Sigmoid colon (tissue), 7 donors: ENCODE results near the gene ZBTB14. TPM values are rescaled to one million over a fixed set of nuclear protein-coding genes. Genes with fewer than 3 reads are reported as not detected.

Experiments used
- DNase-seq: peaks from one replicate; pipeline ENCODE4 v3.0.0-alpha.2; 2019
- H3K27ac ChIP-seq, 4 donors: fragments of 200-600 bp; sonication (generic); one replicate each; pipeline ENCODE4 v1.5.1; 2016 to 2019; ENCODE audit warnings: mild to moderate bottlenecking in 1 of 4
- H3K27me3 ChIP-seq, 3 donors: fragments of 200-600 bp; sonication (generic); one replicate each; pipeline ENCODE4 v1.5.1; 2019; ENCODE audit warnings: mild to moderate bottlenecking in 1 of 3
- H3K36me3 ChIP-seq, 4 donors: fragments of 200-600 bp; sonication (generic); one replicate each; pipeline ENCODE4 v1.5.1; 2016 to 2019
- H3K4me1 ChIP-seq, 4 donors: fragments of 200-600 bp; sonication (generic); one replicate each; pipeline ENCODE4 v1.5.1; 2017 to 2019
- H3K4me3 ChIP-seq, 4 donors: fragments of 200-600 bp; sonication (generic); one replicate each; pipeline ENCODE4 v1.5.1; 2017 to 2019; ENCODE audit warnings: mild to moderate bottlenecking in 2 of 4, moderate library complexity in 1 of 4
- H3K9me3 ChIP-seq, 4 donors: fragments of 200-600 bp in 3 of 4; sonication (generic) in 3 of 4; one replicate each; pipeline versions ENCODE4 v1.5.1 to v1.6.1; 2013 to 2019
- CTCF ChIP-seq, 4 experiments: fragments of 450-650 bp in 3 of 4; fragments of 200-600 bp in 1 of 4; IDR thresholded peaks; one replicate each; pipeline ENCODE4 v1.5.1; 2016 to 2019; ENCODE audit warnings: antibody characterized with exemption in 4 of 4, mild to moderate bottlenecking in 3 of 4, moderate library complexity in 2 of 4
- EP300 ChIP-seq, 4 donors: sonication (generic); formaldehyde crosslinking; IDR thresholded peaks; one replicate each; pipeline ENCODE4 v1.6.1; 2017; ENCODE audit warnings: antibody characterized with exemption in 4 of 4
- POLR2A ChIP-seq, 2 donors: fragments of 450-650 bp; IDR thresholded peaks; one replicate each; pipeline ENCODE4 v1.6.1; 2016; ENCODE audit warnings: antibody characterized with exemption in 2 of 2, mild to moderate bottlenecking in 2 of 2, moderate library complexity in 2 of 2
- POLR2AphosphoS5 ChIP-seq, 4 donors: sonication (generic); formaldehyde crosslinking; IDR thresholded peaks; one replicate each; pipeline ENCODE4 v1.6.1; 2017; ENCODE audit warnings: antibody characterized with exemption in 4 of 4
- WGBS, 2 donors: extraction: QIAGEN DNeasy Blood & Tissue Kit; methylation state at CpG; one replicate each; pipeline ENCODE4 v1.1.7; 2013; 5-methylcytosine and 5-hydroxymethylcytosine counted together
- intact Hi-C: fragments of 100-400 bp; cut with DNase I; formaldehyde crosslinking; loops from one replicate; pipeline ENCODE4 v1.15.1; 2023
- polyA plus RNA-seq, 3 donors: library from polyadenylated mRNA; stranded (reverse); fragments of 200-250 nt; gene quantifications; one replicate each; pipeline ENCODE4 v1.2.3, GENCODE V29; 2013
- total RNA-seq, 4 donors: library from RNA; depleted of rRNA; stranded (reverse); fragments of >200 nt; gene quantifications; one replicate each; pipeline ENCODE4 v1.1.0, GENCODE V29; 2016
- donor health status: healthy with polysubstance abuse.
- donor health status: Bipolar disorder and iron deficiency.
- donor health status: healthy.

ZBTB14 gene
- total and polyA plus RNA-seq, 7 donors = 5.3 to 16.1 (median 9.9) TPM

- no peak for TF ChIP-seq POLR2A (IDR thresholded peaks at IDR 0.05)
- TF ChIP-seq EP300 (IDR thresholded peaks at IDR 0.05) = no peak
- no peak for TF ChIP-seq CTCF (IDR thresholded peaks at IDR 0.05)
- TF ChIP-seq POLR2AphosphoS5 (IDR thresholded peaks at IDR 0.05) = no peak
- no peak for DNase-seq
- Histone ChIP-seq H3K4me1 (no peaks in the 10 kb centered on the region), H3K27ac (no peak overlapping the region), H3K4me3 (no peak overlapping the region), H3K27me3 (no peaks in the 10 kb centered on the region), H3K36me3 (no peaks in the 10 kb centered on the region), H3K9me3 (no peaks in the 10 kb centered on the region)
- intact Hi-C loops = no loop called here
These were observed 44.9 kb downstream of the ZBTB14 start for GRCh38 chr18:5250603-5251002.

- Histone ChIP-seq H3K36me3 (peaks cover 4 to 38% (median 9%) of the 10 kb centered on the region in 4 donors), H3K4me3 (no peak overlapping the region), H3K9me3 (no peaks in the 10 kb centered on the region), H3K4me1 (peaks cover 0 to 17% (median 11%) of the 10 kb centered on the region in 4 donors), H3K27ac (no peak overlapping the region), H3K27me3 (no peaks in the 10 kb centered on the region)
- DNase-seq = no peak
- intact Hi-C loops = no loop called here
- TF ChIP-seq POLR2AphosphoS5 (IDR thresholded peaks at IDR 0.05) (no peak), EP300 (IDR thresholded peaks at IDR 0.05) (no peak), CTCF (IDR thresholded peaks at IDR 0.05) (no peak), POLR2A (IDR thresholded peaks at IDR 0.05) (no peak)
These were observed 50.6 kb downstream of the ZBTB14 start for GRCh38 chr18:5244941-5245340.

- intact Hi-C loops = loop anchor here (5.0 kb wide), 1 partner anchor 303 kb away; the partner anchor contains the start of gene EPB41L3
- no peak for DNase-seq
- Histone ChIP-seq H3K27me3 (no peaks in the 10 kb centered on the region), H3K9me3 (no peaks in the 10 kb centered on the region), H3K36me3 (peaks cover 4 to 36% (median 9%) of the 10 kb centered on the region in 4 donors), H3K4me1 (peaks cover 0 to 39% (median 32%) of the 10 kb centered on the region in 4 donors), H3K4me3 (peak overlapping the region in 3 of 4 donors; percentile 72 to 85 (median 75)), H3K27ac (peak overlapping the region in 3 of 4 donors; percentile 94 to 100 (median 96))
- TF ChIP-seq POLR2AphosphoS5 (IDR thresholded peaks at IDR 0.05) (no peak), EP300 (IDR thresholded peaks at IDR 0.05) (no peak), CTCF (IDR thresholded peaks at IDR 0.05) (no peak), POLR2A (IDR thresholded peaks at IDR 0.05) (no peak)
- WGBS, 2 donors = 19 to 63% methylated on average over 4 of the region's 4 CpGs
These were observed 56.1 kb downstream of the ZBTB14 start for GRCh38 chr18:5239447-5239846.

Other genes starting within 250 kb of the ZBTB14 start
- gene AKAIN1, start 98.5 kb downstream of the ZBTB14 start, total RNA-seq = not detected
- under 1 TPM in 1 of 3 donors, not detected in 2; 0.32 TPM for gene AKAIN1, start 98.5 kb downstream of the ZBTB14 start, polyA plus RNA-seq
- 100 to 1,000 TPM in 2 of 4 donors, 10 to 100 TPM in 2; 52.4 to 156 (median 101) TPM for gene EPB41L3, start 248.3 kb upstream of the ZBTB14 start, total RNA-seq
- gene EPB41L3, start 248.3 kb upstream of the ZBTB14 start, polyA plus RNA-seq = 10 to 100 TPM; 26.1 to 78.8 (median 43.8) TPM